Endothelial cell of umbilical vein (primary cell): ENCODE results near the gene TGFBR3. TPM values are rescaled to one million over a fixed set of nuclear protein-coding genes. Genes with fewer than 3 reads are reported as not detected.

ENCODE experiments used
- BruUV-seq: library from RNA; stranded (reverse); fragments of 400-500 nt; replicated peaks from 2 replicates; lab custom pipeline; 2021; lab: Mats Ljungman, UMichigan
- CTCF ChIA-PET: fragments of 300-600, 350-600 bp; sonication (Branson Sonifier 250); formaldehyde crosslinking; loops from one replicate; lab custom pipeline; 2021; ENCODE audit warnings: antibody characterized with exemption, inconsistent platforms; lab: Charles Lee
- POLR2A ChIA-PET: fragments of 300-600, 350-600 bp; sonication (Branson Sonifier 250); formaldehyde crosslinking; loops from one replicate; lab custom pipeline; 2021; ENCODE audit warnings: antibody characterized with exemption, inconsistent platforms; lab: Charles Lee
- DNase-seq: peaks from one replicate; pipeline ENCODE4 v3.0.0-alpha.2; 2011; ENCODE audit warnings: low read depth, low spot score
- FAIRE-seq: peaks from 2 replicates; lab custom pipeline; 2011; peaks lifted over from hg19 to GRCh38; lab: Jason Lieb, UNC
- H2AFZ ChIP-seq: 2 replicates; pipeline ENCODE4 v1.6.0; 2012; ENCODE audit warnings: low read depth, low read length, control low read depth, inconsistent platforms
- H3K27ac ChIP-seq: 2 replicates; pipeline ENCODE4 v1.5.1; 2011; ENCODE audit warnings: low read depth, mild to moderate bottlenecking, control low read depth, low read length, moderate library complexity; ENCODE audit not compliant: insufficient read depth
- H3K27me3 ChIP-seq, 2 experiments: 2 replicates each; pipeline versions ENCODE4 v1.6.0 to v1.6.1; 2011; ENCODE audit warnings: low read length in 2 of 2, mixed read lengths in 1 of 2; ENCODE audit not compliant: control insufficient read depth in 2 of 2, insufficient read depth in 2 of 2
- H3K36me3 ChIP-seq, 2 experiments: 2 replicates in 1 of 2; 3 replicates in 1 of 2; pipeline ENCODE4 v1.5.1; 2011; ENCODE audit warnings: low read length in 2 of 2, mild to moderate bottlenecking in 1 of 2, moderate library complexity in 1 of 2; ENCODE audit not compliant: control insufficient read depth in 2 of 2, insufficient read depth in 2 of 2; ENCODE audit errors: extremely low read depth in 1 of 2
- H3K4me1 ChIP-seq: 3 replicates; pipeline ENCODE4 v1.5.1; 2011; ENCODE audit warnings: mild to moderate bottlenecking, low read length; ENCODE audit not compliant: control insufficient read depth, insufficient read depth; ENCODE audit errors: extremely low read depth
- H3K4me2 ChIP-seq: 2 replicates; pipeline ENCODE4 v1.6.1; 2011; ENCODE audit warnings: low read length, control low read depth, mixed read lengths; ENCODE audit not compliant: insufficient read depth
- H3K4me3 ChIP-seq, 3 experiments: fragments of 200-600 bp in 1 of 3; sonication (generic), shearing (Covaris generic) in 1 of 3; replicated peaks in 1 of 3; 2 replicates each; pipeline ENCODE4 v1.5.1; 2011 to 2016; ENCODE audit warnings: control low read depth in 3 of 3, low read length in 3 of 3, mild to moderate bottlenecking in 2 of 3, inconsistent platforms in 1 of 3, low read depth in 1 of 3, moderate library complexity in 1 of 3; ENCODE audit not compliant: insufficient read depth in 1 of 3
- H3K79me2 ChIP-seq: 2 replicates; pipeline ENCODE4 v1.6.0; 2012; ENCODE audit warnings: low read length, inconsistent platforms; ENCODE audit not compliant: control insufficient read depth, insufficient read depth
- H3K9ac ChIP-seq: replicated peaks from 2 replicates; pipeline ENCODE3; 2011; ENCODE audit warnings: low read length, control low read depth; ENCODE audit not compliant: insufficient read depth; ENCODE audit errors: extremely low read depth
- H3K9me1 ChIP-seq: replicated peaks from 3 replicates; pipeline ENCODE4 v1.6.0; 2011; ENCODE audit warnings: mild to moderate bottlenecking, low read length; ENCODE audit not compliant: control insufficient read depth, insufficient read depth; ENCODE audit errors: extremely low read depth
- H3K9me3 ChIP-seq: replicated peaks from 2 replicates; pipeline ENCODE4 v1.5.1; 2012; ENCODE audit warnings: low read length, inconsistent platforms; ENCODE audit not compliant: control insufficient read depth, insufficient read depth
- H4K20me1 ChIP-seq: replicated peaks from 2 replicates; pipeline ENCODE3; 2011; ENCODE audit warnings: mild to moderate bottlenecking, low read length; ENCODE audit not compliant: control insufficient read depth, insufficient read depth; ENCODE audit errors: extremely low read depth
- EZH2 ChIP-seq: IDR thresholded peaks from 2 replicates; pipeline ENCODE4 v1.6.1; 2012; ENCODE audit warnings: borderline replicate concordance, low read depth, mild to moderate bottlenecking, moderate library complexity, low read length, inconsistent platforms; ENCODE audit not compliant: severe bottlenecking
- FOS ChIP-seq: IDR thresholded peaks from 2 replicates; pipeline ENCODE4 v1.6.1; 2011; ENCODE audit warnings: mild to moderate bottlenecking, low read length, moderate library complexity, borderline replicate concordance; ENCODE audit not compliant: insufficient read depth
- GATA2 ChIP-seq: IDR thresholded peaks from 2 replicates; pipeline ENCODE4 v1.7.0; 2011; ENCODE audit warnings: low read depth, mild to moderate bottlenecking, moderate library complexity, mixed read lengths, low read length; ENCODE audit not compliant: insufficient read length, insufficient read depth
- JUN ChIP-seq: IDR thresholded peaks from 2 replicates; pipeline ENCODE4 v1.6.1; 2011; ENCODE audit warnings: borderline replicate concordance, low read depth; ENCODE audit not compliant: insufficient read length, insufficient read depth
- MYC ChIP-seq: IDR thresholded peaks from one replicate; pipeline ENCODE4 v1.6.1; 2011; ENCODE audit warnings: mild to moderate bottlenecking, low read depth, low read length
- POLR2A ChIP-seq: IDR thresholded peaks from 2 replicates; pipeline ENCODE4 v1.6.1; 2012; ENCODE audit warnings: low read depth, mild to moderate bottlenecking, control low read depth, low read length
- POLR2AphosphoS5 ChIP-seq: IDR thresholded peaks from 2 replicates; pipeline ENCODE4 v1.6.1; 2012; ENCODE audit warnings: low read depth, mild to moderate bottlenecking, control low read depth, low read length, moderate library complexity; ENCODE audit not compliant: insufficient read depth
- dilution Hi-C: fragments of 300-500 bp; cut with MboI; formaldehyde crosslinking; loops from one replicate; pipeline ENCODE4 v1.15.0; 2019; ENCODE audit warnings: low sequenced_read_pairs; ENCODE audit not compliant: extremely low pct_ligation_motif_present
- intact Hi-C: fragments of 100-400 bp; cut with micrococcal nuclease; formaldehyde crosslinking; loops from one replicate; pipeline ENCODE4 v1.10.0; 2022
- polyA plus RNA-seq, 4 experiments: library from polyadenylated mRNA; depleted of rRNA in 3 of 4; stranded (reverse) in 3 of 4; unstranded in 1 of 4; fragments of >200 nt; gene quantifications; 2 replicates each; pipeline versions ENCODE4 v1.2.1 to v1.2.3, GENCODE V29; 2011 to 2012; ENCODE audit warnings: missing spikeins in 1 of 4
- total RNA-seq: library from RNA; stranded (reverse); gene quantifications from 2 replicates; pipeline ENCODE4 v1.2.3, GENCODE V29; 2021
- TF ChIP-seq, protein P1 (sequence below): IDR thresholded peaks from 2 replicates; pipeline ENCODE4 v1.6.1; 2011; ENCODE audit not compliant: insufficient read depth, insufficient read length
- TF ChIP-seq, protein P2 (sequence below), 2 donors: IDR thresholded peaks; 1 replicate in 1 of 2; 2 replicates in 1 of 2; pipeline ENCODE4 v1.5.1; 2011; ENCODE audit warnings: low read length in 2 of 2, mild to moderate bottlenecking in 2 of 2, moderate library complexity in 2 of 2, control low read depth in 1 of 2, inconsistent platforms in 1 of 2, low read depth in 1 of 2; ENCODE audit not compliant: insufficient read depth in 1 of 2; ENCODE audit errors: extremely low read depth in 1 of 2

The TGFBR3 gene
- total and polyA plus RNA-seq, 2 donors (not counting 3 experiments of a cell fraction or from before 2014, with no cell fraction given) = 8.0 to 13.4 TPM

DNA sequence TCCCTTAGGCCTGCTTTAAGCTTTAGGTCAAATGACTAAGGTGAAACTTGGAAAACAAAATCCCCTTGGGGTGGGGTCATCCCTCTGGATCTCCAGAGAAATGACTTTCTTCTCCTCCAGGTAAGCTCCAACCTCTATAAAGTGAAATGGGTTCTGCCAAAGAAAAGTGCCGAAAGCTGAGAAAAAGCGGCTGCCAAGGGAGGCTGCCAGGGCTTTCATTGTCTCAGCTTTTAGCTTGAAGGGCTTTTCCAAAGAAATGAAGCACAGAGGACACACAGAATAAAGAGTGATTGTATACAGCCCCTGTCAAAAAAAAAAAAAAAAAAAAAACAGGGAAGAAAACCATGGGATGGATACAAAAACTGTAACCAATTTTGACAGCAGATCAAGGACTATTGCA is 126.9 kb downstream of the TGFBR3 start:
- Histone ChIP-seq H2AFZ (no peak overlapping the region), H3K4me3 (no peak overlapping the region), H3K79me2 (no peaks in the 10 kb centered on the region), H3K4me1 (no peaks in the 10 kb centered on the region), H3K4me2 (no peak overlapping the region), H3K9me1 (no peaks in the 10 kb centered on the region), H3K27ac (no peak overlapping the region), H3K27me3 (no peaks in the 10 kb centered on the region), H4K20me1 (no peaks in the 10 kb centered on the region), H3K9ac (no peak overlapping the region), H3K9me3 (no peaks in the 10 kb centered on the region), H3K36me3 (no peaks in the 10 kb centered on the region)
- ChIA-PET POLR2A (no interaction called here), CTCF (interaction anchor here (0.6 kb wide), 1 partner anchor 155 kb away, joined by 4 read pairs; no protein-coding TSS in a partner anchor)
- dilution Hi-C loops (no loop called here), intact Hi-C loops (loop anchor here (5.0 kb wide), 1 partner anchor 48 kb away; no protein-coding TSS in a partner anchor)
- no peak for TF ChIP-seq JUN
- TF ChIP-seq EZH2 = no peak
- TF ChIP-seq, protein P1, sequence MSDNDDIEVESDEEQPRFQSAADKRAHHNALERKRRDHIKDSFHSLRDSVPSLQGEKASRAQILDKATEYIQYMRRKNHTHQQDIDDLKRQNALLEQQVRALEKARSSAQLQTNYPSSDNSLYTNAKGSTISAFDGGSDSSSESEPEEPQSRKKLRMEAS = no peak
- no peak for TF ChIP-seq GATA2
- no peak for TF ChIP-seq POLR2A
- no peak for TF ChIP-seq MYC
- TF ChIP-seq POLR2AphosphoS5 = no peak
- TF ChIP-seq, protein P2, sequence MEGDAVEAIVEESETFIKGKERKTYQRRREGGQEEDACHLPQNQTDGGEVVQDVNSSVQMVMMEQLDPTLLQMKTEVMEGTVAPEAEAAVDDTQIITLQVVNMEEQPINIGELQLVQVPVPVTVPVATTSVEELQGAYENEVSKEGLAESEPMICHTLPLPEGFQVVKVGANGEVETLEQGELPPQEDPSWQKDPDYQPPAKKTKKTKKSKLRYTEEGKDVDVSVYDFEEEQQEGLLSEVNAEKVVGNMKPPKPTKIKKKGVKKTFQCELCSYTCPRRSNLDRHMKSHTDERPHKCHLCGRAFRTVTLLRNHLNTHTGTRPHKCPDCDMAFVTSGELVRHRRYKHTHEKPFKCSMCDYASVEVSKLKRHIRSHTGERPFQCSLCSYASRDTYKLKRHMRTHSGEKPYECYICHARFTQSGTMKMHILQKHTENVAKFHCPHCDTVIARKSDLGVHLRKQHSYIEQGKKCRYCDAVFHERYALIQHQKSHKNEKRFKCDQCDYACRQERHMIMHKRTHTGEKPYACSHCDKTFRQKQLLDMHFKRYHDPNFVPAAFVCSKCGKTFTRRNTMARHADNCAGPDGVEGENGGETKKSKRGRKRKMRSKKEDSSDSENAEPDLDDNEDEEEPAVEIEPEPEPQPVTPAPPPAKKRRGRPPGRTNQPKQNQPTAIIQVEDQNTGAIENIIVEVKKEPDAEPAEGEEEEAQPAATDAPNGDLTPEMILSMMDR (IDR thresholded peaks at IDR 0.05; ENCODE audit: extremely low read depth in 1 of 2, insufficient read depth in 1 of 2, low read depth in 1 of 2, low read length in 2 of 2) = no peak
- no peak for TF ChIP-seq FOS
- DNase-seq (no peak), FAIRE-seq (no peak)
- no TSS peak for BruUV-seq
